ENCODE data around the gene OR4A5.
"Not testable (repeated sequence)": the region's sequence is repeated elsewhere in the genome, so short reads cannot be mapped to it uniquely, and the experiment has no call there.

The OR4A5 gene

GRCh38 chr11:54706532-54706931, at the start of gene OR4A5:
OR4A5 (plus strand) TSS chr11:54706832; CDS start chr11:54706885, 53 bp downstream.
- DNase-seq, result not testable (repeated sequence)

DNA sequence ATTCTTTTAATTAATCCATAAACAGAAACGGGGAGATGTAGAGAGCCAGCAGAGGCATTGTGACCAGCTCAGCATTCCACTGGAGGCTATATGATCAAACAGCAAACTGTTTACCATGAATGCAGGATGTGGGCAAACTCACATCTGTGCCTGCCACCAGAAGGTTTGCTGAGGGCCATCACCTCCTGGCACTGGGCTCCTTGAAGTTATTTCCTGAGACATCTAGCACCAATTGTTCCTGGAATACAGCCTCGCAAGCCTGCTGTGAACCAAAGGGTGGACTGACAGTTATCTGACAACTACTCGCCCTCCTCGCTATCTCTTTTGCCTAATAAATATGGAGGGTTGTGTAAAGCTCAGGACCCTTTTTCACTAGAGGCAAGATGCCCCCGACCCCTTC, 13.5 kb downstream of the OR4A5 start:
- not testable (repeated sequence) for DNase-seq

All from NCI-H82 (cell line).